HG03571 (cell line): ENCODE data around the gene PCNT.

Experiments used
- ATAC-seq: cut with Tn5 transposase; IDR thresholded peaks from one replicate; pipeline ENCODE4 v1.9.1; 2021; ENCODE audit not compliant: unreplicated experiment

The PCNT gene

GRCh38 chr21:46328151-46328550 is 4.2 kb downstream of the PCNT start:
- ATAC-seq = no peak

GRCh38 chr21:46329796-46330195 is 5.8 kb downstream of the PCNT start:
- no peak for ATAC-seq

- no peak for ATAC-seq
Observed at GRCh38 chr21:46334351-46335140, 10.6 kb downstream of the PCNT start.

DNA sequence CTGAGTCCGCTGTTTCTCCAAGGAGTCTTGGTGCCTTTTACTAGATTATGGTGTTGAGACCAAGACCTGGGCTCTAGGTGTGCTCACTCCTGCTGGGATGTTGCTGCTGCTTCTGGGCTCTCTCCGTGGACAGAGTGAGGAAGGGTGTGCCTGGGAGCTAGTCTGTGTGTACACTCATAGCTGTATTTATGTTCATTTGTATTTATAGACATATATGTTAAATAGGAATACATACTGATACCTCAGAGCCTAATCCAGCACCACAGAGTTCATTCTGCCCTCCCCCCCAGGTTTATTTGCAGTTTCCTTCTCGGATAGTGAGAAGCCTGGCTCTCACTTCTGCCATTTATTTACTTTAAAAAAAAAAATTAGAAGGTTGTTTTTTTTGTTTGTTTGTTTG is 12.6 kb downstream of the PCNT start:
- ATAC-seq = no peak

DNA sequence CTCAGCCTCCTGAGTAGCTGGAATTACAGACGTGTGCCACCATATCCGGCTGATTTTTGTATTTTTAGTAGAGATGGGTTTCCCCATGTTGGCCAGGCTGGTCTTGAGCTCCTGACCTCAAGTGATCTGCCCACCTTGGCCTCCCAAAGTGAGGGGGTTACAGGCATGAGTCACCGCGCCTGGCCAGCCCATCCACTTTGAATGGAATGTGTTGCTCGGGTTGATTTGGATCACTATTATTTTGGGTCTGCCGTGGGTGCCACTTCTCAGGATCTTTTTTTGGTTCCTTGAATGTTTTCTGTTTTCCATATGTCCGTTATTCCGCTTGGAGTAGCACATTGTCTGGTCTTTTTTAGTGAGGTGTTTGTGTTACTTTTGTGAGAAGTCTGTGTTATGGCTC is 17.0 kb downstream of the PCNT start:
- ATAC-seq = no peak

- ATAC-seq = no peak
Observed at GRCh38 chr21:46344219-46344915, 20.4 kb downstream of the PCNT start.

DNA sequence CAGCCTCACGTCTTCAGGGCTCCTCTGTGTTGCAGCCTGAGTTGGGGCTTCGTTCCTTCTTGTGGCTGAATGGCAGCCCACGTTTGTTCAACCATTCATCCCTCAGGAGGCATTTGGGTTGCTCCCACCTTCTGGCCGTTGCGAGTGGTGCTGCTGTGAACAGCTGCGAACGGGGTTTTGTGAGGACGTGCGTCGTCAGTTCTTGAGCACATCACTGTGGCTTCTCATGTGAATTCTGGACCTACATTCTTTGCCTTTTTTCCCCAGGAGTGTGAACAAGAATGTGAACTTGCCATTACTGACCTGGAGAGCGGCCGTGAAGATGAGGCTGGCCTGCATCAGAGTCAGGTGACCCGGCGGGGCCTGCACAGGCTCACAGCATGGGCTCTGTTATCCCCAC is 21.9 kb downstream of the PCNT start:
- ATAC-seq = no peak

GRCh38 chr21:46346296-46347202 is 22.6 kb downstream of the PCNT start:
- no peak for ATAC-seq

DNA sequence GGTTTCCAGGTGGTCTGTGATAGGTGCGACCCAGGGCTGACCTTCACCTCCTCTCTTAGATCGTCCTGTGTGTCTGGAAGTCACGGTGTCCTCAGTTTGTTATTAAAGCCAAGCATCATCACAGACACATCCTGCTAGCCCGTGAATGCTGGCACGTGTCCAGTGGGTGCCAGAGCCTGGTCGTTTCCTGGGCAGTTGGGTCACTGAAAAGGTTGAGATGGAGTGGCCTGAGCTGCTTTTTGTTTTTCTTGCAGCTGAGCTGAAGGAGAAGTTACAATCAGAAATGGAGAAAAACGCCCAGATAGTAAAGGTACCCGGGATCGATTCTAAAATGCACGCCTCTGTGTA is 23.2 kb downstream of the PCNT start:
- ATAC-seq = no peak

GRCh38 chr21:46347791-46348381 is 23.9 kb downstream of the PCNT start:
- no peak for ATAC-seq

- no peak for ATAC-seq
Observed at GRCh38 chr21:46349134-46349760, 25.3 kb downstream of the PCNT start.

DNA sequence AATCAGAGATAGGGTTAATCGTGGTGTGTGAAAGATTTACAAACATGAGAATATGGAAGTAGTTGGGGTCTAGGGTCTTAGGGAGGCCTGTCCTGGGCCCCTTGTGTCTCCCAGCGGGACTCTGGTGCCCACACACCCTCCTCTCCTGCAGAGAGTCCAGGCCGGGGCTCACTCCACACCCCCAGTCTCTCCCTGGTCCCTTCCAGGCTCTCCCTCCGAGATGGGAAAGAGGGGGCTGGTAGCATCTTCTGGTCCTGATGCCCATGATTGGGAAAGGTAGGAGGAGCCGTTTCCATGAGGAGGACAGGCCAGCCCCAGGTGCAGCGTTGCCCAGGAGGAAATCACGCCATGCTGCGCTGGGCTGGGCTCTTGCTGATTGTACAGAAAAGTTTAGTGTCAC is 26.6 kb downstream of the PCNT start:
- ATAC-seq = no peak

DNA sequence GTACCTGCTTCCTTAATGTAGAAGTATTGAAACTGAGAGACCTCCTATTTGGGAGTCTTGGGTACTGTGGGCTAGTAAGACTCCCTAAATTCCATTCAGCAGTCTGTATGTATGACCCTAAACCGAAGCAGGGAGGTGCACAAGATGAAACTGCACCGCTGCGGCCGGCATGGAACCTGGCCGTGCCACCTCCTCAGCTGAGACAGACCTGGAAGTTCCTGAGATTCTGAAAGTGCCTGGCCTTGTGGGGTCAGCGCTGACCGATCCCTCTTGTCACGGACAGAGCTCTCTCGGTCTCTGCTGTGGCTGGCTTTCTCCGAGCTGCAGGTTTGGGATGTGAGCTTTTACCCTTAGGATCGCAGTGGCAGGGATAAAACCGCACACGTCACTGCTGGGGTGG is 27.0 kb downstream of the PCNT start:
- no peak for ATAC-seq

- ATAC-seq = no peak
Observed at GRCh38 chr21:46351476-46352163, 27.7 kb downstream of the PCNT start.

DNA sequence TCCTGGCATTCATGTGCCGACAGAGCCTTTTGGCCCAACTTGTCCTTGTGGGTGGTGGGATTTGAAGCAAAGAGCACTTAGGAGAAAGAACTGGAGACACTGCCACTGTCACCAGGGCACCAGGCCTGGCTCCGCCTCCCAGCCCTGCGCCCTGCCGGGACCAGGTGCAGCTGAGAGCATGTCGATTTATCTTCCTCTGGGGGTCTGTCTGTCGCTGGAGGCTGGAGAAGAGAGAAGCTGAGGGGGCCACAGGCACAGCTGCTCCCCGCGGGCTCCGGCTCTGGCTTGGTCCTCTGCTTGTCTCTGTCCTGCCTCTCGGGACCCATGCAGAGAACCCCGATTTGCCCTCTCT is 28.2 kb downstream of the PCNT start:
- no peak for ATAC-seq

DNA sequence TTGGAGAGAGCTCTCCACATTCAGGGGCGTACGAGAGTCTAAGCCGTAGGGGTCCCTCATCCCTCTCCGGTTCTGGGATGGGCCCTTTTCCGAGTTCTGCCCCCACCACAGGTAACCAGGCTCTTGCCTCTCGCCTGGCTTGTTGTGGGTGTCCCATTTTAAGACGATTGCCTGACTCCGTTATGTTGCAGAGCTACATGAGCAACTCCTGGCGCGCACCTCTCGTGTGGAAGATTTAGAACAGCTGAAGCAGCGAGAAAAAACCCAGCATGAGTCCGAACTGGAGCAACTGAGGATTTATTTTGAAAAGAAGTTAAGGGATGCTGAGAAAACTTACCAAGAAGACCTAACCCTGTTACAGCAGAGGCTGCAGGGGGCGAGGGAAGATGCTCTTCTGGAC is 29.0 kb downstream of the PCNT start:
- no peak for ATAC-seq

- ATAC-seq = no peak
Observed at GRCh38 chr21:46354046-46354445, 30.1 kb downstream of the PCNT start.

GRCh38 chr21:46354518-46354917 is 30.6 kb downstream of the PCNT start:
- ATAC-seq = no peak

DNA sequence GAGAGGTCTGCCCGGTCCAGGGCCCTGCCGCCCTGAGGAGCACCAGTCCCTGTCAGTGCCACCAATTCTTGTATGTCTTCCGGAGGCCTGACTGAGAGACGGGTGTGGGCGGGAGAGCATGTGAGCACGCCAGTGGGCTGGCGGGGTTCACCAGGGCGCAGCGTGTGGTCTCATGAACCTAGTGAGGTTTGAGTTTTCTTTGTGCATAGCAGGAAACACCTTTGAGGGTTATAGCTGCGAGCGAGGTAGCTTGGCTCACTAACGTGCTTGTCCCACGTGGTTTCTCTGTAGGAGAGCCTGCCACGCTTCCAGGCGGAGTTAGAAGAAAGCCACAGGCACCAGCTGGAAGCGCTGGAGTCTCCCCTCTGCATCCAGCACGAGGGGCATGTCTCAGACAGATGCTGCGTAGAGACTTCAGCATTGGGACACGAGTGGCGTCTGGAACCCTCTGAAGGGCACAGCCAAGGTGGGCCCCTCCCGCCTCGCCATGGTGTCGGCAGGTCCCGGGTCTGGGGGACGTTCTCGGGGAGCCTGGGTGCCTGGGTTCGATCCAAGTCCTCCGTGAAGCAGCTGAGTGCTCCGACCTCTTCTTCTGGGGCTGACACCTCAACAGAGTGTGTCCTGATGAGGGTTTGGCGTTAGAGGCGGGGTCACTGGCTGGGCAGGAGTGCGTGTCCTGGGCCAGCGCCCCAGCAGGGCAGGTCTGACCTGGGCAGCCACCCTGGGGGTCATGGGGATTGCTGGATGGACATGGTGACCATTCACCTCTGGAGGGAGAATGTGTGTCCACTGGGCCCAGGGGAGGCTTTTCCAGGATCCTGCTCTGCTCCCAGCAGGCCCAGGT is 31.4 kb downstream of the PCNT start:
- no peak for ATAC-seq

GRCh38 chr21:46356005-46356338 is 32.0 kb downstream of the PCNT start:
- no peak for ATAC-seq
